BJ (cell line): ENCODE results near the gene MCU. TPM values are rescaled to one million over a fixed set of nuclear protein-coding genes. Genes with fewer than 3 reads are reported as not detected.

ENCODE experiments used
- CTCF ChIA-PET: fragments of 350-600 bp; formaldehyde crosslinking; extraction: SDS; loops from one replicate; lab custom pipeline; 2021; ENCODE audit warnings: antibody characterized with exemption, inconsistent platforms; lab: Yijun Ruan, JAX
- POLR2A ChIA-PET: fragments of 300-600 bp; sonication (Branson Sonifier 250); formaldehyde crosslinking; extraction: SDS; loops from one replicate; lab custom pipeline; 2021; ENCODE audit warnings: antibody characterized with exemption; lab: Charles Lee
- DNase-seq: peaks from one replicate; pipeline ENCODE4 v3.0.0-alpha.2; 2011; ENCODE audit warnings: low read depth
- H3K27me3 ChIP-seq: 2 replicates; pipeline ENCODE4 v1.6.0; 2011; ENCODE audit warnings: low read length; ENCODE audit not compliant: control insufficient read depth, insufficient read depth
- H3K36me3 ChIP-seq: 2 replicates; pipeline ENCODE4 v1.5.1; 2011; ENCODE audit warnings: low read length; ENCODE audit not compliant: control insufficient read depth, insufficient read depth
- H3K4me3 ChIP-seq: 2 replicates; pipeline ENCODE4 v1.5.1; 2011; ENCODE audit warnings: low read depth, mild to moderate bottlenecking, control low read depth, low read length
- CTCF ChIP-seq: IDR thresholded peaks from 2 replicates; pipeline ENCODE4 v1.5.1; 2011; ENCODE audit warnings: low read depth, mild to moderate bottlenecking, control low read depth, inconsistent platforms, low read length, moderate library complexity; ENCODE audit not compliant: insufficient read depth
- polyA plus RNA-seq: library from polyadenylated mRNA; depleted of rRNA; stranded (reverse); fragments of >200 nt; gene quantifications from 2 replicates; pipeline ENCODE4 v1.2.3, GENCODE V29; 2011

Gene MCU
- polyA plus RNA-seq, 1 experiment, result 78.7 TPM

GRCh38 chr10:72793752-72794151 is 101.8 kb downstream of the MCU start:
- no peaks in the 10 kb centered on the region for H3K27me3 ChIP-seq
- ChIA-PET CTCF (interaction anchor here (1.6 kb wide), 1 partner anchor 19 kb away, joined by 4 read pairs; no protein-coding TSS in a partner anchor), POLR2A (no interaction called here)
- H3K36me3 ChIP-seq, result no peaks in the 10 kb centered on the region
- no peak for TF ChIP-seq CTCF
- DNase-seq, result no peak
- H3K4me3 ChIP-seq, result no peak overlapping the region

- no peak for DNase-seq
- Histone ChIP-seq H3K4me3 (no peak overlapping the region), H3K27me3 (no peaks in the 10 kb centered on the region), H3K36me3 (no peaks in the 10 kb centered on the region)
- ChIA-PET POLR2A (no interaction called here), CTCF (interaction anchor here (1.6 kb wide), 1 partner anchor 19 kb away, joined by 4 read pairs; no protein-coding TSS in a partner anchor)
- TF ChIP-seq CTCF, result no peak
Measured at GRCh38 chr10:72794260-72794659, 102.3 kb downstream of the MCU start.

- no peak for TF ChIP-seq CTCF
- no peaks in the 10 kb centered on the region for H3K36me3 ChIP-seq
- POLR2A ChIA-PET, result no interaction called here
- DNase-seq, result no peak
- H3K4me3 ChIP-seq, result no peak overlapping the region
- CTCF ChIA-PET, result interaction anchor here (1.0 kb wide), 1 partner anchor 10 kb away, joined by 3 read pairs; no protein-coding TSS in a partner anchor
- H3K27me3 ChIP-seq, result no peaks in the 10 kb centered on the region
Measured at GRCh38 chr10:72796042-72796441, 104.1 kb downstream of the MCU start.

GRCh38 chr10:72796538-72796937 is 104.6 kb downstream of the MCU start:
- POLR2A ChIA-PET, result no interaction called here

More at GRCh38 chr10:72796538-72796937, 104.6 kb downstream of the MCU start:
- Histone ChIP-seq H3K4me3 (no peak overlapping the region), H3K27me3 (no peaks in the 10 kb centered on the region), H3K36me3 (no peaks in the 10 kb centered on the region)
- no peak for TF ChIP-seq CTCF
- CTCF ChIA-PET, result interaction anchor here (1.0 kb wide), 1 partner anchor 10 kb away, joined by 3 read pairs; no protein-coding TSS in a partner anchor
- no peak for DNase-seq
